K562 (cell line): Measurements from ENCODE around the gene GPR4. TPM values are rescaled to one million over a fixed set of nuclear protein-coding genes. Genes with fewer than 3 reads are reported as not detected.
A peak's percentile ranks its signal among the peaks of the same experiment; 100 is the strongest.

Experiments used
- DIDO1 ChIP-seq: fragments of 450-650 bp; IDR thresholded peaks from 2 replicates; pipeline ENCODE4 v1.6.1; 2016; ENCODE audit warnings: low read depth, missing biosample characterization, missing genetic modification characterization
- EWSR1 ChIP-seq: fragments of 450-650 bp; IDR thresholded peaks from 2 replicates; pipeline ENCODE4 v1.6.1; 2018; ENCODE audit warnings: borderline replicate concordance, mild to moderate bottlenecking, low read depth, moderate library complexity; ENCODE audit not compliant: partially characterized antibody
- FOXA1 ChIP-seq: fragments of 450-650 bp; IDR thresholded peaks from 2 replicates; pipeline ENCODE4 v1.6.1; 2016; ENCODE audit warnings: mild to moderate bottlenecking, borderline replicate concordance
- FOXK1 ChIP-seq: sonication (generic); formaldehyde crosslinking; IDR thresholded peaks from 2 replicates; pipeline ENCODE4 v1.8.0; 2022; ENCODE audit warnings: missing genetic modification reagents, mild to moderate bottlenecking, borderline replicate concordance
- HDAC1 ChIP-seq, 2 experiments: fragments of 450-650 bp; IDR thresholded peaks; 2 replicates each; pipeline ENCODE4 v1.6.1; 2016 to 2017; ENCODE audit warnings: inconsistent platforms in 1 of 2, mild to moderate bottlenecking in 1 of 2, moderate library complexity in 1 of 2
- MTF1 ChIP-seq: fragments of 250-450 bp; sonication (Bioruptor Pico); IDR thresholded peaks from 2 replicates; pipeline ENCODE4 v1.9.0; 2021; ENCODE audit warnings: moderate library complexity, mild to moderate bottlenecking, inconsistent platforms, borderline replicate concordance
- NFIX ChIP-seq: fragments of 250-450 bp; sonication (Bioruptor Pico); IDR thresholded peaks from 2 replicates; pipeline ENCODE4 v1.4.0; 2020; ENCODE audit warnings: low read depth, mild to moderate bottlenecking, moderate library complexity
- PHB2 ChIP-seq: fragments of 450-650 bp; IDR thresholded peaks from 2 replicates; pipeline ENCODE4 v1.6.1; 2017; ENCODE audit warnings: low read depth
- SMAD3 ChIP-seq: fragments of 450-650 bp; formaldehyde crosslinking; conservative IDR thresholded peaks from 2 replicates; pipeline ENCODE4 v1.4.0; 2020; ENCODE audit warnings: mild to moderate bottlenecking
- SNRNP70 ChIP-seq: fragments of 200-400 bp; formaldehyde crosslinking; optimal IDR thresholded peaks from 2 replicates; pipeline ENCODE3; 2017; ENCODE audit warnings: low read depth, low read length
- SP2 ChIP-seq: IDR thresholded peaks from 2 replicates; pipeline ENCODE4 v1.6.1; 2011; ENCODE audit warnings: mild to moderate bottlenecking, low read depth, low read length, moderate library complexity; ENCODE audit not compliant: poor library complexity, severe bottlenecking; ENCODE audit errors: extremely low read depth
- STAT5B ChIP-seq: fragments of 250-450 bp; sonication (Bioruptor Pico); IDR thresholded peaks from 2 replicates; pipeline ENCODE4 v1.8.0; 2021; ENCODE audit warnings: mild to moderate bottlenecking, inconsistent platforms
- TCF7 ChIP-seq: sonication (generic); IDR thresholded peaks from 2 replicates; pipeline ENCODE4 v1.6.1; 2016; ENCODE audit warnings: antibody characterized with exemption, borderline replicate concordance
- U2AF1 ChIP-seq: fragments of 200-400 bp; formaldehyde crosslinking; optimal IDR thresholded peaks from 2 replicates; pipeline ENCODE3; 2017; ENCODE audit warnings: mild to moderate bottlenecking, low read depth, low read length, moderate library complexity
- ZFP30 ChIP-seq: fragments of 250-450 bp; sonication (Bioruptor Pico); IDR thresholded peaks from 2 replicates; pipeline ENCODE4 v1.8.0; 2022; ENCODE audit warnings: moderate library complexity, mild to moderate bottlenecking, inconsistent platforms, borderline replicate concordance
- ZNF589 ChIP-seq: fragments of 200-800 bp; sonication (Bioruptor generic); IDR thresholded peaks from 2 replicates; pipeline ENCODE4 v1.6.1; 2016; ENCODE audit warnings: low read depth, missing genetic modification characterization, missing compliant biosample characterization
- polyA plus RNA-seq, 8 experiments: library from polyadenylated mRNA; depleted of rRNA in 4 of 8; stranded (reverse) in 5 of 8; unstranded in 3 of 8; fragments of >200 nt; fragmentation: Nextera tagmentation in 2 of 8; fragmentation: Illumina TruSeq in 1 of 8; extraction: Ambion mirVana in 2 of 8; extraction: Trizol in 1 of 8; gene quantifications; 2 replicates each; pipeline versions ENCODE4 v1.2.1 to v1.2.3, GENCODE V29; 2011 to 2014; ENCODE audit warnings: inconsistent platforms in 1 of 8, missing spikeins in 1 of 8
- total RNA-seq, 7 experiments: library from RNA; depleted of rRNA in 6 of 7; stranded (reverse); fragments of >200 nt in 6 of 7; fragmentation: Illumina TruSeq in 2 of 7; extraction: Trizol in 2 of 7; gene quantifications; 2 replicates each; pipeline versions ENCODE4 v1.2.1 to v1.2.3, GENCODE V29; 2011 to 2021; ENCODE audit warnings: low replicate concordance in 1 of 7
- TF ChIP-seq, protein P1 (sequence below): sonication (generic); formaldehyde crosslinking; IDR thresholded peaks from 2 replicates; pipeline ENCODE4 v1.8.0; 2022; ENCODE audit warnings: mild to moderate bottlenecking, missing genetic modification reagents, borderline replicate concordance
- TF ChIP-seq, protein P2 (sequence below): fragments of 450-650 bp; formaldehyde crosslinking; conservative IDR thresholded peaks from 2 replicates; pipeline ENCODE4 v1.4.0; 2022; ENCODE audit warnings: mild to moderate bottlenecking, missing genetic modification characterization
- TF ChIP-seq, protein P3 (sequence below): fragments of 450-650 bp; IDR thresholded peaks from 2 replicates; pipeline ENCODE4 v1.6.1; 2016; ENCODE audit warnings: borderline replicate concordance
- TF ChIP-seq, protein P4 (sequence below), 2 experiments: fragments of 200-800 bp in 1 of 2; sonication (Bioruptor generic) in 1 of 2; sonication (generic) in 1 of 2; formaldehyde crosslinking in 1 of 2; IDR thresholded peaks in 1 of 2; conservative IDR thresholded peaks in 1 of 2; 2 replicates each; pipeline versions ENCODE4 v1.5.0 to v1.6.1; 2016 to 2020; ENCODE audit warnings: missing compliant biosample characterization in 1 of 2, missing genetic modification characterization in 1 of 2, missing genetic modification reagents in 1 of 2

The GPR4 gene
- total and polyA plus RNA-seq, 9 of the 15 experiments (the other 6 are each of a cell fraction or from before 2014, with no cell fraction given), result 0.03 to 0.09 (median 0.04) TPM; not detected in 5

DNA sequence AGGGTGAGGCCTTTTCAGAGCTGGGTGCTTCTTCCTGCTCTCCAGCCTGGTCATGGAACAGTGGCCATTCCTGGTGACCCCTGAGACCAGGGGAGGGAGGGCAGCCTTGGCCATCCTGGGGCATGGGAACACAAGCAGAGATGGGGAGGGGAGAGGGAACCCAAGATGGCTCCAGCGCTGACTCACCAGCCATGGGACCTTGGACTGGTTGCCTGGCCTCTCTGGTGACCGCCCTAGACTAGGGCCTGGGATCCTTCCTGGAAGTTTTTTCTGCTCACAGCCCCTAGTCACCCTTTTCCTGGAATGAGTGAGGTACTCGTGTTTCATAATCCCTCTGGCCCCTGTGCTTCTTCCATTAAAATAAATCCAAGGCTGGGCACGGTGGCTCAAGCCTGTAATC is 14.1 kb downstream of the GPR4 start (continued):
- TF ChIP-seq, protein P1, sequence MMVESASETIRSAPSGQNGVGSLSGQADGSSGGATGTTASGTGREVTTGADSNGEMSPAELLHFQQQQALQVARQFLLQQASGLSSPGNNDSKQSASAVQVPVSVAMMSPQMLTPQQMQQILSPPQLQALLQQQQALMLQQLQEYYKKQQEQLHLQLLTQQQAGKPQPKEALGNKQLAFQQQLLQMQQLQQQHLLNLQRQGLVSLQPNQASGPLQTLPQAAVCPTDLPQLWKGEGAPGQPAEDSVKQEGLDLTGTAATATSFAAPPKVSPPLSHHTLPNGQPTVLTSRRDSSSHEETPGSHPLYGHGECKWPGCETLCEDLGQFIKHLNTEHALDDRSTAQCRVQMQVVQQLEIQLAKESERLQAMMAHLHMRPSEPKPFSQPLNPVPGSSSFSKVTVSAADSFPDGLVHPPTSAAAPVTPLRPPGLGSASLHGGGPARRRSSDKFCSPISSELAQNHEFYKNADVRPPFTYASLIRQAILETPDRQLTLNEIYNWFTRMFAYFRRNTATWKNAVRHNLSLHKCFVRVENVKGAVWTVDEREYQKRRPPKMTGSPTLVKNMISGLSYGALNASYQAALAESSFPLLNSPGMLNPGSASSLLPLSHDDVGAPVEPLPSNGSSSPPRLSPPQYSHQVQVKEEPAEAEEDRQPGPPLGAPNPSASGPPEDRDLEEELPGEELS (CRISPR knock-in tag), result no peak
- no peak for TF ChIP-seq SNRNP70
- TF ChIP-seq, protein P2, sequence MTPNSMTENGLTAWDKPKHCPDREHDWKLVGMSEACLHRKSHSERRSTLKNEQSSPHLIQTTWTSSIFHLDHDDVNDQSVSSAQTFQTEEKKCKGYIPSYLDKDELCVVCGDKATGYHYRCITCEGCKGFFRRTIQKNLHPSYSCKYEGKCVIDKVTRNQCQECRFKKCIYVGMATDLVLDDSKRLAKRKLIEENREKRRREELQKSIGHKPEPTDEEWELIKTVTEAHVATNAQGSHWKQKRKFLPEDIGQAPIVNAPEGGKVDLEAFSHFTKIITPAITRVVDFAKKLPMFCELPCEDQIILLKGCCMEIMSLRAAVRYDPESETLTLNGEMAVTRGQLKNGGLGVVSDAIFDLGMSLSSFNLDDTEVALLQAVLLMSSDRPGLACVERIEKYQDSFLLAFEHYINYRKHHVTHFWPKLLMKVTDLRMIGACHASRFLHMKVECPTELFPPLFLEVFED (CRISPR knock-in tag), result 0 out of 2 replicates have a peak, but pooled peaks have one; percentile 11
- TF ChIP-seq SMAD3 (CRISPR knock-in tag), result no peak
- TF ChIP-seq EWSR1, result no peak
- TF ChIP-seq U2AF1, result no peak
- TF ChIP-seq DIDO1 (tag), result no peak
- TF ChIP-seq PHB2, result no peak
- no peak for TF ChIP-seq HDAC1 (IDR thresholded peaks at IDR 0.05)
- no peak for TF ChIP-seq SP2
- TF ChIP-seq NFIX (CRISPR knock-in tag), result no peak
- TF ChIP-seq, protein P3, sequence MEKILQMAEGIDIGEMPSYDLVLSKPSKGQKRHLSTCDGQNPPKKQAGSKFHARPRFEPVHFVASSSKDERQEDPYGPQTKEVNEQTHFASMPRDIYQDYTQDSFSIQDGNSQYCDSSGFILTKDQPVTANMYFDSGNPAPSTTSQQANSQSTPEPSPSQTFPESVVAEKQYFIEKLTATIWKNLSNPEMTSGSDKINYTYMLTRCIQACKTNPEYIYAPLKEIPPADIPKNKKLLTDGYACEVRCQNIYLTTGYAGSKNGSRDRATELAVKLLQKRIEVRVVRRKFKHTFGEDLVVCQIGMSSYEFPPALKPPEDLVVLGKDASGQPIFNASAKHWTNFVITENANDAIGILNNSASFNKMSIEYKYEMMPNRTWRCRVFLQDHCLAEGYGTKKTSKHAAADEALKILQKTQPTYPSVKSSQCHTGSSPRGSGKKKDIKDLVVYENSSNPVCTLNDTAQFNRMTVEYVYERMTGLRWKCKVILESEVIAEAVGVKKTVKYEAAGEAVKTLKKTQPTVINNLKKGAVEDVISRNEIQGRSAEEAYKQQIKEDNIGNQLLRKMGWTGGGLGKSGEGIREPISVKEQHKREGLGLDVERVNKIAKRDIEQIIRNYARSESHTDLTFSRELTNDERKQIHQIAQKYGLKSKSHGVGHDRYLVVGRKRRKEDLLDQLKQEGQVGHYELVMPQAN, result no peak
- TF ChIP-seq ZNF589 (CRISPR knock-in tag), result peak; percentile 82; the same call in 1 of the 2 replicates
- no peak for TF ChIP-seq STAT5B (CRISPR knock-in tag)
- TF ChIP-seq FOXK1 (CRISPR knock-in tag), result no peak
- TF ChIP-seq MTF1, result no peak
- no peak for TF ChIP-seq TCF7
- TF ChIP-seq FOXA1, result no peak
- no peak for TF ChIP-seq ZFP30 (CRISPR knock-in tag)
- TF ChIP-seq, protein P4, sequence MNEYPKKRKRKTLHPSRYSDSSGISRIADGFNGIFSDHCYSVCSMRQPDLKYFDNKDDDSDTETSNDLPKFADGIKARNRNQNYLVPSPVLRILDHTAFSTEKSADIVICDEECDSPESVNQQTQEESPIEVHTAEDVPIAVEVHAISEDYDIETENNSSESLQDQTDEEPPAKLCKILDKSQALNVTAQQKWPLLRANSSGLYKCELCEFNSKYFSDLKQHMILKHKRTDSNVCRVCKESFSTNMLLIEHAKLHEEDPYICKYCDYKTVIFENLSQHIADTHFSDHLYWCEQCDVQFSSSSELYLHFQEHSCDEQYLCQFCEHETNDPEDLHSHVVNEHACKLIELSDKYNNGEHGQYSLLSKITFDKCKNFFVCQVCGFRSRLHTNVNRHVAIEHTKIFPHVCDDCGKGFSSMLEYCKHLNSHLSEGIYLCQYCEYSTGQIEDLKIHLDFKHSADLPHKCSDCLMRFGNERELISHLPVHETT (CRISPR knock-in tag; conservative IDR thresholded peaks at IDR 0.05 in 1 of 2, IDR thresholded peaks at IDR 0.05 in 1 of 2), result peak in 1 of 2 experiments; percentile 88; a peak in 2 of 4 replicates
